HG02885 (cell line): ENCODE results near the gene ARL8A.
"Not testable (repeated sequence)": the region's sequence is repeated elsewhere in the genome, so short reads cannot be mapped to it uniquely, and the experiment has no call there.

Experiments used
- ATAC-seq: cut with Tn5 transposase; IDR thresholded peaks from one replicate; pipeline ENCODE4 v1.9.1; 2021; ENCODE audit warnings: mild to moderate bottlenecking; ENCODE audit not compliant: unreplicated experiment, poor library complexity

ARL8A gene

GRCh38 chr1:202176949-202177927 is 32.7 kb upstream of the ARL8A start:
- ATAC-seq: no peak

- no peak for ATAC-seq
Measured at GRCh38 chr1:202173993-202174392, 29.5 kb upstream of the ARL8A start.

- no peak for ATAC-seq
Measured at GRCh38 chr1:202172015-202172355, 27.4 kb upstream of the ARL8A start.

DNA sequence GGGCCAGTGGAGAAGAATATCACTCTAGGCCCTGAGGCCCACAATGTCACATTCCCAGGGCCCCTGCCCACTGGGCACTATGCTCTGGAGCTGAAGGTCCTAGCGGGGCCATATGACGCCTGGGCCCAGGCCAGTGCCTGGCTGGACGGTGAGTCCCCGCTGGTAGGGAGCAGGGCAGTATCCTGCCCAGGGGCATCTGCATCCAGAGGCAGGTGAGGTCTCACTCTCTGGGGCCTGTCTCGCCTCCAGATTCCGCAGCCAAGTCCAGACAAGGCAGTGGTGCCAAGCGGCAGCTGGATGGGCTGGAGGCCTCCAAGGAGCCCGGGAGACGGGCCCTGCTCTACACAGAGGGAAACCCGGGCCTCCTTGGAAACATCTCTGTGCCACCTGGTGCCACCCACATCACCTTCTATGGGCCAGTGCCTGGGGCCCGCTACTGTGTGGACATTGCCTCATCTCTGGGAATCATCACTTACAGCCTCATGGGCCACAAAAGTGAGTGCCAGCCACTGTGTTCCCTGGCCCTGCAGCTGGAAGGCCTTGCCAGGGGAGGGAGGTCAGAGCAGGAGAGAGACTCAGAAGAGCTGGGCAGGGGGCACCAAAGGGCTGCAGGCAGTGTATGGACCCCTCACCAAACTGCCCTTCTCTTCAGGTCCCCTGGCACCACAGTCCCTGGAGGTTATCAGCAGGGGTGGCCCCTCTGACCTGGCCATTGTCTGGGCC is 26.9 kb upstream of the ARL8A start:
- ATAC-seq: no peak

DNA sequence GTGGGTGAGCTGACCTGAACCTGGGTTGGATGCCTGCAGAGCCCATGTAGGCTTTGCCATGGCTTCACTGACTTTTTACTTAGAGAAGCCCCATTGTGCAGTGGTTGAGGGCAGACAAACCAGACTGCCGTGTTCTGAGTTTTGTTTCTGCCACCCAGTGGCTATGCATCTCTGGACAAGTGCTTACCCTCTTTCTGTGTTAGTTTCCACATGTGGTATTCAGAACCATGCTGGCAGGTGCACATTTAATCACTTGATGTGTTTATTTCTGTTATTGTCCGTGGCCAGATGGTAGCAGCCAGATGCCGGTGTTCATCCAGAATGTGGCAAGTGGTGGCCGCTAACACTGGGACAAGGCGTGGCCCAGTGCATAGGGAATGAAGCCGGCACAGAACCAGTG is 26.2 kb upstream of the ARL8A start:
- ATAC-seq: no peak

- ATAC-seq: no peak
Measured at GRCh38 chr1:202168861-202169260, 24.3 kb upstream of the ARL8A start.

DNA sequence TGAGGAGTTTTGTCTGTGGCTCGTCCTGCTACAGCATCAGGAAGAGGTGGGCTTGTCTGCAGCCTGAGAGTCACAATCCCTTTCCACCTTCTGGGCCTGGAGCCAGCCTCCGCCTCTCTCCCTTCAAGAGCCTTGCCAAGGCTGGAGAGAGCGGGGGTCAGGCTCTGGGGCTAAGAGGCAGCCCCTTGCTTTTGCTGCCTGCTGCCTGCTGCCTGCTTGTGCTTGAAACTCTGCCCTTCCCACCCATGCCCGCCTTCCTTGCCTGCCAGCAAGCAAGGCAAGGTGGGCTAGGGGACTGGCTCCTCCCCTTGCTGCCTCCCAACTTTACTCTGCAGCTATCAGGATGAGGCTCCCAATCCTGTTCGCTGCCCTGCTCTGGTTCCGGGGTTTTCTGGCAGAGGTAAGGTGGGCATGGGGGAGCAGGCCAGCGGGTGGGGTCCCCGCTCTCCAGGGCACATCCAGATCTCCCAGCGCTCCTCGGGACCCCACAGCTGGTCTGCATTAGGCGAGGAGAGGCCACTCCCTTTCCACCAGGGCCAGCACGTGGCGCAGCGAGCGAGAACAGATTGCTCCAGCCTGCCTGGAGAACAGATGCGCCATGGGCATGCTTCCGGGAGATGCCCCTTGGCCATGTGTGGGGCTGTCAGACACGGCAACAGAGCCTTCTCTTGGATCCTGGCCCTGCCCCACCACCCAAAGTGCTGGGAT is 23.3 kb upstream of the ARL8A start:
- no peak for ATAC-seq

- not testable (repeated sequence) for ATAC-seq
Measured at GRCh38 chr1:202167054-202167453, 22.5 kb upstream of the ARL8A start.

GRCh38 chr1:202165942-202166843 is 21.7 kb upstream of the ARL8A start:
- ATAC-seq: no peak

GRCh38 chr1:202165267-202165941 is 20.9 kb upstream of the ARL8A start:
- ATAC-seq: no peak

DNA sequence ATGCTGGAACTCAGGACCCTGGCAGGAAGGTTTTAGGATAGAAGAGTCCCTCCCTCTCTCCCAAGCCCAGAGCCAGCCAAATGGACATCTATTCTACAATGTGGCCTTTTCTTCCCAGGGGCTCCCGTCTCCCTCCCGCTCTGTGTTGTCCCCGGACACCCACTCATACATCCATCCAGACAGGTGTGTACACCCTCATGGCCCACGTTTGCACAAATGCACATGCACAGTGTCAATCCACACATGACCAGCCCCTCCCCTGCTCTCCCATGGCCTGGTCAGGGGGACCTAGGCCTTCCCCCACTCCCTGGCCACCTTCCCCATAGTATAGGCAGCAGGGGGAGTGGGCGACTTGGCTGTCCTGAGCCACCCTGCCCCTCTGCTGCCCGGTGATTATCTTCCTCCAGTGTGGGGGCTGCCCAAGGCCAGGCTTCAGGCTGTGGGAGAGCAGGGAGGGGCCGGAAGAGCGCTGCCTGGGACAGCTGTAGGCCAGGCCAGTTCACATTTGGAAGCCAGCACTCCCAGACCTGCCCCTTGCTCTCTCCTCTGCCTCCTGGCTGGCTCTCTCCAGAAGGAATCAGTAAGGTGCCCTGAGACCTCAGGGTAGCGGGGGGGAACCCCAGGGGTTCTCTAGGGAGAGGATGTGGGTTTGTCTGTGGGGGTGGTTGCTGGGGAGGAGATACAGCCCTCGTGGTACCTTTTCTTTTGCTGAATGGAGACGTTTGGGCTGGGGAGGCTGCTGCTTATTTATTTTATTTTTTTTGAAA is 19.9 kb upstream of the ARL8A start:
- peak; percentile 59 for ATAC-seq

DNA sequence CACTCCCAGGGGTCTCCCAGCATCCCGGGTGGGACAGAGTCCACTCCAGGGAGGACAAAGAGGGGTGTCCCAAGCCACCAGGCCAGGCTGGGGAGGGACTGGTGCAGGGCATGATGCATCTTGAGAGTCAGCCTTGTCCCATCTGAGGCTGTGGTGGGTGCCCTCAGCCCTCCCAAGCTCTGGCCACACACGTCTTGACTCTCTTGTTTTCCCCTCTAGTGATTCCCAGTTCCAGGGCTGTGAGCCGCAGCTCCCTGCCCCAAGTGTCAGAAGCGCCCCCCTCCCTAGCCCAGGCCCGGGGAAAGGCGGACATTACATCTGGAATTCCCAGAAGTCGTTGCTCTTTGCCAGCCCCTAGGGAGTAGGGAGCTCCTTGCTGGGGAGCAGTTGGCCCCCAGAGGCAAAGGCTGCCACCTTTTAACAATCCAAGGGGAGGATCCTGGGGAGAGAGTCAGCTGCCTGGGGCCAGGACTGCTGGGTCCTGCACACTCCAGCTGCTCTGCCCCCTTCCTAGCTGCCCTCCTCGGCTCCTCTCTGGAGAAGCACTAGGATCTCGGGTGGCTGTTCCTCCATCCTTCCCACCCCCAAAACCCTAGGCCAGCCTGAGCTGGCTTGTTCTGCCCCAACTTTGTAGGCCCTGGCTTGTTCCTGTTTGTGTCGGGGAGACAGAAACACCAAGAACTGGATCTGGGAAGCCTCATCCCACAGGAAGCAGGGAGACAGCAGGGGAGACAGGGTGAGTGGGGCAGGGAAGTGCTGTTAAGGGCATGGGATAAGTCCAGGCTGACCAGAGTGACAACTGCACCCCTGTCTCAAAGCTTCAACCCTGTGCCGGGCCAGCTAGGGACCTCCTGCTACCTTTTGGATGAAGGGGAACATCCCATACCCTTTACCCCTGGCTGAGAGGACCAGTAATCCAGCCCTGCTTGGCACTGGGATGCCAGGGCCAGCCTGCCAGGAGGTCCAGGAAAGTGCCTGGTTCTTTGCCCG is 19.0 kb upstream of the ARL8A start:
- ATAC-seq: no peak

GRCh38 chr1:202162418-202163280 is 18.1 kb upstream of the ARL8A start:
- ATAC-seq: no peak

GRCh38 chr1:202162047-202162417 is 17.5 kb upstream of the ARL8A start:
- ATAC-seq: peak; percentile 38

- ATAC-seq: no peak
Measured at GRCh38 chr1:202161151-202162046, 16.9 kb upstream of the ARL8A start.
